Adipocyte (in vitro differentiated cells): ENCODE measurements around the gene NWD2.

Experiments
- DNase-seq: peaks from one replicate; pipeline ENCODE4 v3.0.0-alpha.2; 2015; ENCODE audit warnings: low read depth
- H3K27me3 ChIP-seq: replicated peaks from 2 replicates; pipeline ENCODE4 v1.7.0; 2013; ENCODE audit warnings: mild to moderate bottlenecking, low read length, moderate library complexity; ENCODE audit not compliant: control insufficient read depth, insufficient read depth
- H3K36me3 ChIP-seq: 2 replicates; pipeline ENCODE4 v1.7.0; 2013; ENCODE audit warnings: low read length, mild to moderate bottlenecking, moderate library complexity; ENCODE audit not compliant: control insufficient read depth, insufficient read depth, severe bottlenecking
- H3K4me1 ChIP-seq: 2 replicates; pipeline ENCODE4 v1.7.0; 2013; ENCODE audit warnings: mild to moderate bottlenecking, low read length, moderate library complexity; ENCODE audit not compliant: control insufficient read depth, insufficient read depth
- H3K4me3 ChIP-seq: 2 replicates; pipeline ENCODE4 v1.7.0; 2013; ENCODE audit warnings: mild to moderate bottlenecking, low read length, moderate library complexity
- H3K9ac ChIP-seq: 2 replicates; pipeline ENCODE4 v1.7.0; 2013; ENCODE audit warnings: mild to moderate bottlenecking, low read length, moderate library complexity
- H3K9me3 ChIP-seq: 2 replicates; pipeline ENCODE4 v1.7.0; 2013; ENCODE audit warnings: mild to moderate bottlenecking, low read length, moderate library complexity; ENCODE audit not compliant: control insufficient read depth

Gene NWD2

DNA sequence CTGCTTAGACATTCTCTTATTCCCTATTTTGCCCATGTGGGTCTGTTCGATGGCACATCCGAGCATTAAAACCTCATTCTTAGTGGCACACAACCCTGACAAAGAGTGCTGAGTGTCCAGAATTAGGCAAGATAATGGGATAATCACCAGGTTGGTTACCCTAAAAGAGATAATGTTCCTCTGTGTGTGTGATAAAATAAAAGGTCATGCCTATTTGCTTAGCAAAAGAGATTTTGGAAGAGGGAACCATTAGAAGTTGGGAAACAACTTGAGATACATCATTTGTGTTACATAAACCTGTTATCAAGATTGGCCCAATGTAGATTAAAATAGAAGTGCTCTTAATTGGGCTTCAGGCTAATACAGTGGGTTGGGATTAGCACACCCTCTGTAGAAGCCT is 182.7 kb downstream of the NWD2 start:
- H3K4me1 ChIP-seq = no peaks in the 10 kb centered on the region
- H3K4me3 ChIP-seq = no peak overlapping the region
- no peaks in the 10 kb centered on the region for H3K9me3 ChIP-seq
- H3K9ac ChIP-seq = no peak overlapping the region
- no peaks in the 10 kb centered on the region for H3K36me3 ChIP-seq
- DNase-seq = no peak
- H3K27me3 ChIP-seq = peaks cover 8% of the 10 kb centered on the region

DNA sequence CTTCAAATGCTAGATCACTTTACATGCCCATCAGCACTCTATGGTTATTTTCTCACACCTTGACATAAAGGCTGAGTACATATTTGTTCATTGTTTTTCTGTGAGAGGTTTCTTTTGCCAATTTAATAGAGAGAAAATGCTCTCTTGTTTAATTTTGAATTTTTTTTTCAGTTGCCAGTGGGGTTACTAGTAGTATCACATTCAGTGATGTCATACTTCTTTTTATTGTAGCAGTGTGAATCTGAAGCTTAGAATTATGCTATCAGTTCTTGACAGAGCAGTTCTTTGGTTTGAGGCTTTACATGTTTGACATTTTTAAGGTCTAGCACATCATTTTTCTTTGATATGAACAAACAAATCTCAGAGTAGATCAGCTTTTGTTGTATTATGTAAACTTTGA is 185.4 kb downstream of the NWD2 start:
- H3K27me3 ChIP-seq = peaks cover 8% of the 10 kb centered on the region
- no peak overlapping the region for H3K4me3 ChIP-seq
- H3K36me3 ChIP-seq = no peaks in the 10 kb centered on the region
- DNase-seq = no peak
- no peak overlapping the region for H3K9ac ChIP-seq
- no peaks in the 10 kb centered on the region for H3K9me3 ChIP-seq
- no peaks in the 10 kb centered on the region for H3K4me1 ChIP-seq

DNA sequence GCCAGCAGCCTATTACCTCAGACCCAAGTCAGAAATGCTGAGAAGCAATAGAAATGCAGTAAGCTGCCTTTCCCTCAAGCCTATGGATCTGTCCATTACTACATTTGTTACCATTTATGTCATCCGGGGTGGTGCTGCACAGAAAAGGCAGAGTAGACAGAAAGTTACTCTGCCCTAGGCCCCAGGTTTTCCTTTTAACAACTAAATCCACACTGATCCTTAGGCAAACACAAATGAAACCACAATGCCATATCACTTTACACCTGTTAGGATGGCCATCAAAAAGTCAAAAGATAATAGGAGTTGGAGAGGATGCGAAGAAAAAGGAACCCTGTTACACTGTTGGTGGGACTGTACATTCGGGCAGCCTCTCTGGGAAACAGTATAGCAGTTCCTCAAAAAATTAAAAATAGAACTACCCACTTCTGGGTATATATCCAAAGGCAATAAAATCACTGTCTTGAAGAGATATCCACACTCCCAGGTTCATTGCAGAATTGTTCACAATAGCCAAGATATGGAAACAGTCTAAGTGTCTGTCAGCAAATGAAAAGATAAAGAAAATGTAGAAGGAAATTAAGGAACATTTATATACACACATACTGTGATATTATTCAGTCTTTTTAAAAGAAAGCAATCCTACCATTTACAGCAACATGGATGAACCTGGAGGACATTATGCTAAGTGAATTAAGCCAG is 186.3 kb downstream of the NWD2 start:
- Histone ChIP-seq H3K36me3 (no peaks in the 10 kb centered on the region), H3K4me3 (no peak overlapping the region), H3K9me3 (no peaks in the 10 kb centered on the region), H3K9ac (no peak overlapping the region), H3K27me3 (peaks cover 8% of the 10 kb centered on the region), H3K4me1 (no peaks in the 10 kb centered on the region)
- DNase-seq = no peak

DNA sequence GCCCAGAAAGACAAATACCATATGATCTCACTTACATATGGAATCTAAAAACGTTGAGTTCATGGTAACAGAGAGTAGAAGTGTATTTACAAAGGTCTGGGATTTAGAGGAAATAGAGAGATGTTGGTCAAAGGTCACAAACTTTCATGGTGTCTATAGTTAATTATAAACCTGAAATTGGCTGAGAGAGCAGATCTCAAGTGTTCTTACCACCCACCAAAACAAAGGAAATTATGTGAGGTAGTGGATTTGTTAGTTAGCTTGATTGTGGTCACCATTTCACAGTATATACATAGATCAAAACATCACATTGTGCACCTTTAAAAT is 186.8 kb downstream of the NWD2 start:
- Histone ChIP-seq H3K9ac (no peak overlapping the region), H3K4me3 (no peak overlapping the region), H3K27me3 (peaks cover 10% of the 10 kb centered on the region), H3K36me3 (no peaks in the 10 kb centered on the region), H3K4me1 (no peaks in the 10 kb centered on the region), H3K9me3 (no peaks in the 10 kb centered on the region)
- no peak for DNase-seq

DNA sequence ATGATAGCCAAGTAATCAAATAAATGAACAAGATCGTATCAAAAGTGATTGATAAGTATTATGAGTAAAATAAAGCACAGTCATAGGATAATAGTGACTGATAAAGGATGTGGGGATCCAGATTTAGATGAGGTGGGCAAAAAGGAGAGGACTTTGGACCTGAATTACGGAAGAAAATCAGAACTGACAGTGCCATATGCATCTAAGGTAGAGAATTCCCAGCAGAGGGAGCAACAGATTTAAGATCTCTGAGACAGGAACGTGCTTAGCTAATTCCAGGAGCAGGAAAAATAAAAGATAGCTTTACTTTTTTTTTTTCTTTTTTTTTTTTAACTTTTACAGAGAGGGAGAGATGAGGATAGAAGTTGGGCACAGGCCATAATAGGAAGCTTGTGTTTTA is 189.9 kb downstream of the NWD2 start:
- Histone ChIP-seq H3K9ac (no peak overlapping the region), H3K4me1 (peaks cover 3% of the 10 kb centered on the region), H3K27me3 (peaks cover 5% of the 10 kb centered on the region), H3K4me3 (no peak overlapping the region), H3K9me3 (no peaks in the 10 kb centered on the region), H3K36me3 (no peaks in the 10 kb centered on the region)
- DNase-seq = peak; percentile 4

DNA sequence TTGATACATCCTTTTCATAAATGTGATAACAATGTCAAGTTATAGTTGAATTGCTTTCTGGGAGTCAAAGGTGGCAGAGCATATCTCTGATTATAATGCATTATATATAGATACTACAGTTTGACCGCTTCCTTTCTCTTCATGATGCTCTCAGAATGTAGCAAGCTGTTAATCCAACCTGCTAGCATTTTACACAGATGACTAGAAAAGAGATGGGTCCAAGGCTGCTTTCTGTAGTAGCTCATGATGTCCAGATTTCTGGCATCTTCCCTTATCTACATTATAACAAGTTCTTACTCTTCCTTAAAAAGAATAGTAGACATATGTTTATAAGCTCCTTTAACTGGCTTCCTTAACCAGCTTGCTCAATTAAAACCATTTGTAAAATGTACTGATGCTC is 192.0 kb downstream of the NWD2 start:
- peaks cover 15% of the 10 kb centered on the region for H3K27me3 ChIP-seq

DNA sequence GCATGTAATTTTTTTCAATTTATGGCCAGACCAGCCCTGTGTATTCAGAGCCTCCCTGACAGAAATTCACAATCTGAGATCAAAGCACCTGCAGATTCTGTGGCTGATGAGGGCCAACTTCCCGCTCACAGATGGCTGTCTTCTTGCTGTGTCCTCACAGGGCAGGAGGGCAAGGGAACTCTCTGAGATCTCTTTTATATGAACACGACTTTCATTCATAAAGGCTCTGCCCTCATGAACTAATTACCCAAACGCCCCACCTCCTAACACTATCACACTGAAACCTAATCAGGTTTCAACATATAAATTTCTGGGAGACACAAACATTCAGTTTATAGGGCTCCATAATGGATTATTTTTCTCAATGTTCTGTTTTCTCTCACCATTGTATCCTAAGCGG is 192.6 kb downstream of the NWD2 start:
- H3K4me3 ChIP-seq = no peak overlapping the region
- no peak overlapping the region for H3K9ac ChIP-seq
- no peaks in the 10 kb centered on the region for H3K9me3 ChIP-seq
- no peaks in the 10 kb centered on the region for H3K36me3 ChIP-seq
- peaks cover 3% of the 10 kb centered on the region for H3K4me1 ChIP-seq
- no peak for DNase-seq
- peaks cover 15% of the 10 kb centered on the region for H3K27me3 ChIP-seq

More for the DNA sequence above, 192.0 kb downstream of the NWD2 start:
- Histone ChIP-seq H3K4me3 (no peak overlapping the region), H3K9me3 (no peaks in the 10 kb centered on the region), H3K36me3 (no peaks in the 10 kb centered on the region), H3K9ac (no peak overlapping the region), H3K4me1 (peaks cover 3% of the 10 kb centered on the region)
- no peak for DNase-seq

DNA sequence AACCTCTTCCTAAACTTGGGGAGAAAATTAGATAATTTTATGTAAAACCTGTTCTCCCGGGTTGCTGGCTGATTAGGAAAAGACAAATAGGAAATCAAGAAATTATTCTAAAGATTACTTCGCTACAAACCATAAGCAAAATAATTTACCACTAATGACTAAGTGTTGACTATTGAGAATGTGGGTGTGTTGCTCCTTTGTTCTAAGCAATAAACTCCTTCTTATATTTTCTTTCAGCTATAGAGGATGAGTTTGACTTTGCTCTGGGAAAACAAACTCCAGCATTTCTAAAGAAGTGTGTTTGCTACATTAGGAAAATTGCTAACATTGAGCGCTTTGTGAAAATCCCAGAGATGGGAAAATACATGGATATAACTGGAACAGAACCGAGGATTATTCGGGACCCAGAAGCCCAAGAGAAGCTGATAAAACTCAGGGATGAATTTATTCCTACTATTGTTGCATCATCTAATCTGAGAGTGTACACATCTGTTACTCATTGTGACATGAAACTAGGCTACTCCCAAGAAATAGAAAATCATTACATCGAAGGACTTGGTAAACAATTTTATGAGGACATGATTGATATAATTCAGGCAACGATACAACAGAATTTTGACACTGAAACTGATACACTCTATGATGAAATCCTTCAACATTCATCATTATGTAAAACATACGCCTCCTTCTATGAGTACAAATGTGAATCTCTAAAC is 194.2 kb downstream of the NWD2 start:
- DNase-seq = peak; percentile 17
- Histone ChIP-seq H3K36me3 (no peaks in the 10 kb centered on the region), H3K4me3 (no peak overlapping the region), H3K27me3 (peaks cover 15% of the 10 kb centered on the region), H3K9ac (no peak overlapping the region), H3K9me3 (no peaks in the 10 kb centered on the region), H3K4me1 (peaks cover 3% of the 10 kb centered on the region)

DNA sequence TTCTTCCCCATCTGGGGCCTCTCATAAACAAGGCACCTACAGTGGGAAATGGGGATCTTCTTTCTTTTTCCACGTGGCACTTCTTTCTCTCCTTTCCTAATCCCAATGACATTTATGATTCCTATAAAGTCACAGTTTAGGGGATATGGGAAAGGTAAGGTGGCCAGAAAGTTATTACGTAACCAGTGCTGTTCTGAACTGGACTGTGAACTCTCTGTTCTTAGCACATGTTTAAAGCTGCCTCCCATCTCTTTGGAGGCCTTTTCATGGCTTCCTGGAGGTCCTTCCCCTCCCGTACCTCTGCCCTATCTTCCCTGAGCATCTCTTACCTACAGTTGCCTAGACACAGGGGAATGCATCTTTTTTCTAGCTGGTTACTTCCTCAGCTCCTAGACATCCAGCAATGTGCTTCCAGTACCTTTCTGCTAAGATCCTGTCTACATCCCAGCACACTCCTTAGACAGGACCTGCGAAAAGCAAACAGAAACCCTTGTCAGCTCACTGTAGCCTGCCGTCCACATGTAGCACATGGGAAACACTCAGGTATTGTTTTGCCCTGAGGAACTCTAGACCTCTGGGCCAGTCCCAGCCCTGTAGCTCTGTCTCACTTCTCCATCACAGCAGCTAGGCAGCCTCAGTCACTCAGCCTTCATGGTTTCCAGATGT is 195.4 kb downstream of the NWD2 start:
- no peak for DNase-seq
- Histone ChIP-seq H3K36me3 (no peaks in the 10 kb centered on the region), H3K27me3 (peaks cover 19% of the 10 kb centered on the region), H3K9me3 (no peaks in the 10 kb centered on the region), H3K4me3 (no peak overlapping the region), H3K9ac (no peak overlapping the region), H3K4me1 (peaks cover 3% of the 10 kb centered on the region)

DNA sequence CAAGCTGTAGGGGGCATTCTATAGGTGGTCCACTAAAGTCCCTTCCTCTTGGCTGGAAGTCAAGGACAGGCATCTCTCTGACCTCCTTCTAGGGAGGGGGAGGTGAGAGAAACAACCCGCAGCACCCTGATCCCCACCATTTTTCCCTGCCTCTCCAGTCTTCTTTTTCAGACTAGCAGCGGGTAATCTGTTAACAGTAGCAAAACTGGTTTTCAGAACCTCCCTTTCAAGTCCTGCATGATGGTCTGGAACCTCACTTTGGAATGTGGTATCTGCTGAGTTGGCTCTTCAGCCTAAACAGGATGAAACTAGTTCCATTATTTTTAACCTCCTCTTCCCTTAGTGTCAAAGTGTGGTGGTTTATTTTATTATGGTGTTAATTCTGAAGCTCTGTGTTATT is 196.0 kb downstream of the NWD2 start:
- no peaks in the 10 kb centered on the region for H3K9me3 ChIP-seq
- peaks cover 3% of the 10 kb centered on the region for H3K4me1 ChIP-seq
- peaks cover 19% of the 10 kb centered on the region for H3K27me3 ChIP-seq
- no peaks in the 10 kb centered on the region for H3K36me3 ChIP-seq
- no peak overlapping the region for H3K4me3 ChIP-seq
- no peak for DNase-seq
- no peak overlapping the region for H3K9ac ChIP-seq

DNA sequence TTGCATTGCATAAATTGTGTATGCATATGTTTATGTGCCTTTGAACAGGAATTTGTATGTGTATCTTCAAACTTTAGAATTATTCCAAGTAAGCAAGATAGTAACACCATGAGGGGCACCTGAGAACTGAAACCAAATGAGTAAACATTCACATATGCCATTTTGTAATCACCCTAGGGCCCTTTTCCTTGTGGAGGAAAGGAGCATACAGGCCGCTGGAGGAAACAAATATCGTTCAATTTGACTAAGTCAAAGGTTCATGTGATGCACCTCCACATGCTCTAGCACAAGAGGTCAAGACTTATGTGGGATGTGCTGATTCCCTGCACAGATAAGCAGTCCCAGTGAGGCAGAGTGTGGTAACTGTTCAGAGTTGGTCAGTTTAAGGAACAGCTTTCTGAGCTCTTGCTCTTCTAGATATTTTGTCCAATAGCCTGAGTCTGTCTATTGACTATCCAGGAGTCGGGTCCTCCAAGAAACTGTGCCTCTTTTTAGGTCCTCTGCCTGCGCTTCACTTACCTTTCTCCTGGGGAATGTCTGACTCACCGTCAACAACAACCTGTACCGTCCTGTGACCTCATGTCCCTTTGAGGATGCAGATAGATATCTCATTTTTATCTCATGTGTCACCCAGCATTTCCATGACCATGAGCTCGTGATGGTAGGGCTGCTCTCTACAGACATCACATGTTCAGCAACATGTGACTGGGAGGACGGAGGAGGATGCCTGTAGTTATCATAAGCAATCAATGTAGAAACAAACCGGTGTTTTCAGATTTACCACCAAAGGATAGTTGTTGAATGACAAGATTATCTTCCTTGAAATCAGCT is 196.9 kb downstream of the NWD2 start:
- Histone ChIP-seq H3K9me3 (no peaks in the 10 kb centered on the region), H3K36me3 (no peaks in the 10 kb centered on the region), H3K9ac (no peak overlapping the region), H3K4me1 (peaks cover 3% of the 10 kb centered on the region), H3K27me3 (peaks cover 16% of the 10 kb centered on the region), H3K4me3 (no peak overlapping the region)
- no peak for DNase-seq
